NCI-H2029 treated with DMSO at 0.1 percent for 48 hours (cell line): ENCODE data around the gene CERS3.
"Not testable (repeated sequence)": the region's sequence is repeated elsewhere in the genome, so short reads cannot be mapped to it uniquely, and the experiment has no call there.

Source experiments
- DNase-seq: peaks from one replicate; lab custom pipeline; 2025; lab: John Stamatoyannopoulos, UW

The CERS3 gene

GRCh38 chr15:100464888-100465287, 63.9 kb downstream of the CERS3 start:
- no peak for DNase-seq

DNA sequence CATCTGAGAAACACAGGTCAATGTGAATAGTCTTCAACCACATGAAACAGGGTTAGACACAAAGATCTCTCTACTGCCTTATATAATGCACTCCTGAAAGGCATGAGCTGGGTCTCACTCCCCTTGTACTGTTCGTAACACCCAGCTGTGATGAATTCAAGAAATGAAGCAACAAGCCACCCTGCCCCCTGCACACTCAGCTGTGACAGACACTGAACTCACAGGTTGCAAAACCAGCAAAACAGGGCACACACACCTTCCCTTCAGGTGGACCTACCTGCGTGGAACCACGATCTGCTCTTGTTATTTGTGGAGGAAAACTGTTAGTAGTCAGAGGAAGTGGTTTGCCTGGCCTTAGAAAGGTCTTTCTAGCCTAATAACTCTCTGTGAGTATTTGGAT, 64.5 kb downstream of the CERS3 start:
- DNase-seq = no peak

DNA sequence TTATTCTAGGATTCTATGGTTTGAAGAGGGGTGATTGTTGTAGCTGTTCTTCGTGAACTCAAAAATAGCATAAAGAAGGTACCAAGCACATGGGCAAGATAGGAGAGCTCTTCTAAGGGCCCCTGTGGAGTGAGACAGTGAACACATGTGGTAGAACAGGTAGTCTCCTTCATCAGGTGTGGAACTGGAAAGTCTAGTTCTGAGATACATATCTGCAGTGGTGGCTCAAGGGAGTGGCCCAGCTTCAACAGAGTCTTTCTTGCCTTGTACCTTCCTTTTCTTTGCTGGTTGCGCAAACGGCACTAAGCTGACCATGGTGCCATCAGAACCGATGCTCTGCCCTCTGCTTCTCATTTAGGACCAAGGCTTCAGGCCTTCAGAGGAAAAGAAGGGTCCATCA, 65.2 kb downstream of the CERS3 start:
- DNase-seq = no peak

GRCh38 chr15:100461049-100461448, 67.7 kb downstream of the CERS3 start:
- no peak for DNase-seq

GRCh38 chr15:100457201-100457600, 71.5 kb downstream of the CERS3 start:
- DNase-seq = no peak

DNA sequence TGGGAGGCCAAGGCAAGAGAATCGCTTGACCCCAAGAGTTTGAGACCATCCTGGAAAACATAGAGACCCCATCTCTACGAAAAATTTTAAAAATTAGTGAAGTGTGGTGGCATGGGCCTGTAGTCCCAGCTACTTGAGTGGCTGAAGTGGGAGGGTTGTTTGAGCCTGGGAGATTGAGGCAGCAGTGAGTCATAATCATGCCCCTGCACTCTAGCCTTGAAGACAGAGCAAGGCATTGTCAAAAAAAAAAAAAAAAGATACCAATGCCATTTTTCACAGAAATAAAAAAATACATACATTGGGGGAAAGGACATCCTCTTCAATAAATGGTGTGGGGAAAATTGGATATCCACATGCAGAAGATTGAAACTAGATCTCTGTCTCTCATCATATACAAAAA, 74.6 kb downstream of the CERS3 start:
- no peak for DNase-seq

- DNase-seq = no peak
Measured at GRCh38 chr15:100448481-100448880, 80.3 kb downstream of the CERS3 start.

DNA sequence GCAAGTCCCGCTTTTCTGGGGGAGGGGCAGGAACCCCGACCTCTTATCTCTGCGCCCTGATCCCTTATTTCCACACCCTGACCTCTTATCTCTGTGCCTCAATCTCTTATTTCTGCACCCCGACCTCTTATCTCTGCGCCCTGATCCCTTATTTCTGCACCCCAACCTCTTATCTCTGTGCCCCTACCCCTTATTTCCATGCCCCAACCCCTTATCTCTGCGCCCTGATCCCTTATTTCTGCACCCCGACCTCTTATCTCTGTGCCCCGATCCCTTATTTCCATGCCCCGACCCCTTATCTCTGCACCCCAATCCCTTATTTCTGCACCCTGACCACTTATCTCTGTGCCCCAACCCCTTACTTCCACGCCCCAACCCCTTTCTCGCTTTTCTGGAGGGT, 87.7 kb downstream of the CERS3 start:
- DNase-seq = not testable (repeated sequence)

DNA sequence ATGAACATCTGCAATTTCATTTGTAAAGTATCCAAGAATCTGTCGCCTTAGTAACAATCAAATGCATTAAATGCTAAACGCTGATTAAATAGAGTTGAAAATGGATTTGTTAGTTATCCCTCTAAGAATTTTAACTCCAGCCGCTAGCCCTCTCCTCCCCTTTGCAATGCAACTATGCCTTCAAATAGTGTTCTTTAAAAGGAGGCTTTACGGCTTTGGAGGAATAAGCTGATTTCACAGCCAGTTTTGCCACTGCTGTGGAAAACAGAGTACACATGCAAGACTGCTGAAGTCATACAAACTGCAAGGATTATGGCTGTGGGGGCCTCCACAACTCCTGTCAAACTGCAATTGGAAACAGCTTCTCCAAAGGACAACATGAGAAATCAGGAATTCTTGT, 89.2 kb downstream of the CERS3 start:
- no peak for DNase-seq

GRCh38 chr15:100438570-100438969, 90.2 kb downstream of the CERS3 start:
- DNase-seq = peak; percentile 30

GRCh38 chr15:100437261-100437660, 91.5 kb downstream of the CERS3 start:
- no peak for DNase-seq

GRCh38 chr15:100434561-100434960, 94.2 kb downstream of the CERS3 start:
- no peak for DNase-seq

DNA sequence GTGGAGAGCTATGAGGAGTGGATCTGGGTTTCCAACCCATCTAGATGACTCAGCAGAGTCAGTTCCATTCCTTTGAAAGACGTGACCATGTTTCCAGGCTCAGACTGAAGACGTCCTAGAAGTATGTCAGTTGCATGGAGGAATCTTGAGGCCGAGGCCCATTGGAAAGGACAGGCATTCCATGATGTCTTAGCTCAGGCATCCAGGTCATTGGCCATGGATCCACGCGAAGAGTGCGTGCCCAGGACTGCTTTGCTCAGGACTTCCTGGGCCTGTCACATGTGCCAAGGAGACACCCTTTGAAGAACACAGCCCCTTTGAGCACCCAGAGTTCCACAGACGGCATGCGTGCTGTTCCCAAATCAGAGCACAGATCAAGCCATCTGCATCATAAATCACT, 94.7 kb downstream of the CERS3 start:
- no peak for DNase-seq

DNA sequence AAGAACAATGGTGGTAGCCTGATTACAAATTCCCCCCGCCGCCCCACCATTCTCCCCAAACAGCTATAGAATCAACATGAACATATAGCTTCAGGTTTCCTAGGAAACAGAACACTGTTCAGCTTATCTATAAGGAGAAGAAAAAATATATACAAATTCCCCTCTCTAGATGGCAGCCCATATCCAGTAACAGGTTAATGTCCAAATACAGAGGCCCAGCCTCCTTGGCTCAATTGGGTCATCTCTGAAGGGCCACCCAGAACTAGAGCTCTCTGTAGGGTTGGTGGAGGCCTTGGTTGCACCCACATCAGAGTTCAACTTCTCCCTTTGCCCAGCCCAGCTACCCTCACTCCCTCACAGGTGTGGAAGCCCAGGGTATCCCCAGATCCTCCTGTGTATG, 95.4 kb downstream of the CERS3 start:
- no peak for DNase-seq

GRCh38 chr15:100430411-100430810, 98.3 kb downstream of the CERS3 start:
- no peak for DNase-seq

DNA sequence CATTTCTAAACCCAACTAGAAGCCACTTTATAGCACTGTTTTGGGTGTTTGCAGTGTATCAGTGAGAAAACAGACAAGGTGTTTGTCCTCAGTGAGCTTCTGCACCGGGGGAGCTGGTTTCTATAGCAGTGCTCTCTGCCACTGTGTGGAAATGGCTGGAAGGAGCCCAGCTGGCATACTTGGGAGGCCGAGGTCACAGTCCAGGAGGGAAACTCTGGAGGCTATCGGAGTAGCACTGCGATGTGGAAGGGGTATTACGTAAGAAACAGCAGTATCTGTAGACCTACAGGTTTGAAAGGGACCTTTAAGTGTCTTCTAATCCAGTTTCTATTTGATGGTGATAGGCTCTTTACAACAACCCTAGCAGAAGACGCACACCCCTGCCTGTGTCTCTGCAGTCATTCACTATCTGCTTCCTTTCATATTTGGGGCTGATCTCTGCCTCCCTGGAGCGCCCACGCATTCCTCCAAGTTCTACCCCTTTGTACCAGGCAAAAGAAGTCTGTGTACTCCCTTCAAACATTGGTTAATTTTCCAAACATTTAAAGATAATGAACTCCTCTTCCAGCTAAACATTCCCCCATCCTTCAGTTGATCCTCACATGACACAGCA, 99.5 kb downstream of the CERS3 start:
- no peak for DNase-seq

GRCh38 chr15:100426937-100427336, 101.8 kb downstream of the CERS3 start:
- no peak for DNase-seq

DNA sequence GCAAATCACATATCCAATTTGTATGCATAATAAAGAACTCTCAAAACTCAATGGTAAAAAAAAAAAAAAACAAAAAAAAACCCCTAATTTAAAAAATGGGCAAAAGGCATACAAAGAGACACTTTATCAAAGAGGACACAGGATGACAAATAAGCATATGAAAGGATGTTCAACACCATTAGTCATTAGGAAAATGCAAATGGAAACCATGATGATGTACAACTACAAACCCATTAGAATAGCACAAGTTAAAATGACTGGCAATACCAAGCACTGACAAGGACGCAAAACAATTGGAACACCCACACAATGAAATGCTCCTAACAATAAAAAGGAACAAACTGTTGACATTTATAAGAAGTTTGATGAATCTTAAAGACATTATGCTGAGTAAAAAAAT, 123.6 kb downstream of the CERS3 start:
- no peak for DNase-seq

- no peak for DNase-seq
Measured at GRCh38 chr15:100400996-100401395, 127.8 kb downstream of the CERS3 start.

DNA sequence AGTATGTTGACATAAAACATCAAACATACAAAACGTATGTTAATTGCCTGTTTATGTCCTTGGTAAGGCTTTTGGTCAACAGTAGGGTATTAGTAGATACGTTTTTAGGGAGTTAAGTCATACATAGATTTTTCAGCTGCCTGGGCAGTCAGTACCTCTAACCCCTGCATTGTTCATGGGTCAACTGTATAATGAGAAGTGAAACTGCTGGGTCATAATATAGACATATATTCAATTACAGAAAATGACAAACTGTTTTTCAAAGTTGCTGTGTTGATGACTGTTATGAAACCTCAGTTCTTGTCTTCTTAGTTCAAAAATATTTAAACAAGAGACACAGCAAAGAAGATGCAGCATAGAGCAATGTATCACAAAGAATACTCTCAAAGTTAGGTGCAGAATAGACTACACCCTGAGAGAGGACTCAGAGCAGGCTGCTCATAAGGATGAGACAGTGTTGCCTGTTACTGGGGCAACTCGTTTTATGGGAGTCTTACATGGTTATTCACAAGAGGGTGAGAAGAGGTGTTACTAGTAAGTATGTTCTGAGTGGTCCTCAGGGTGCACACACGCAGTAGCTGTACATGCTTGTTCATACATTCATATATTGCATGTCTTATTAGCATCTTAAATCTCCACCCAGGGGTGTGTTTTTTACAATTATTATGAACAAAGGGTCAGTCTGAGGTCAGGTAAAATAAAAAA, 133.9 kb downstream of the CERS3 start:
- no peak for DNase-seq

DNA sequence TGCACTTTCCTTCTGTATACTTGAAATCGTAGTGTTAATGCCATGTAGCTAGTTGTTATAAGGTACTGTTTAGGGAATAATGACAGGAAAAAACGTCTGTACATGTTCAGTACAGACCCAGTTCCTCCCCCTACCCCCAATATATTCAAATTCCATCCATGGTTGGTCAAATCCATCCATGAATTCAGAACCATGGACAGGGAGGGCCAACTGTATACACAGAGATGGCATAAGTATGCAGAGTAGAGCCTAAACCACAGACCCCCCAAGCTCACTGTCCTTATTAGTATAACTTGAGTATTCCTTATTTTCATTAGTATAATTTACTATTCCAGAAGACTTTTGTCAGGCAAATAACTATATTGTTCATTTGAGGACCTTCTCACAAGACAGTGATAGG, 135.7 kb downstream of the CERS3 start:
- DNase-seq = no peak

GRCh38 chr15:100385300-100386050, 143.3 kb downstream of the CERS3 start:
- no peak for DNase-seq

DNA sequence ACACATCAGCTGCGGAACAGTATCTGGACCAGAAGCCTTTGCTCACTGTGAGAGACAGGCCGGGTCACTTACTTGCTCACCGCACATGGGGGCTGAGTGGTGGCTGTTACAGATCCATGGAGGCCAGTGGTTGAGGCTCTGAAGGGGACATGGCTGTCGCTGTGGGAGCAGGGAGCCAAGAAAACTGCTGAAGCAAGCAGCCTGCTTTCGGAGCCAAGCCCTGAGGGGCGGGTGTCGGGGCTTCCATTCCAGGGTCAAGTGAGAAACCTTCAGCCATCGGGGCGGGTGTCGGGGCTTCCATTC, 144.7 kb downstream of the CERS3 start:
- no peak for DNase-seq
